Measurements from ENCODE around the gene ZBP1. TPM values are rescaled to one million over a fixed set of nuclear protein-coding genes. Genes with fewer than 3 reads are reported as not detected.
A peak's percentile ranks its signal among the peaks of the same experiment; 100 is the strongest.

ZBP1 gene
- total RNA-seq, 1 experiment from 2014 or later = not detected

- Histone ChIP-seq H3K79me2 (ENCODE audit: low read depth) (no peaks in the 10 kb centered on the region), H4K20me1 (ENCODE audit: insufficient read depth) (no peaks in the 10 kb centered on the region), H3F3A (ENCODE audit: insufficient read depth, low read depth) (peaks cover 16% of the 10 kb centered on the region), H3K27ac (no peak overlapping the region), H3K36me3 (ENCODE audit: low read depth) (no peaks in the 10 kb centered on the region), H3K4me3 (no peak overlapping the region), H3K9me2 (ENCODE audit: insufficient read depth) (no peaks in the 10 kb centered on the region), H3K4me2 (no peak overlapping the region), H3K9me3 (ENCODE audit: insufficient read depth, low read depth) (no peaks in the 10 kb centered on the region), H3K27me3 (ENCODE audit: insufficient read depth, low read depth) (no peaks in the 10 kb centered on the region), H3K4me1 (replicated peaks; ENCODE audit: insufficient read depth) (peaks cover 30% of the 10 kb centered on the region), H2AFZ (no peak overlapping the region)
- DNase-seq = no peak
- no TSS peak for BruUV-seq (replicated peaks)
- CTCF ChIA-PET = interaction anchor here (0.7 kb wide), 1 partner anchor 25 kb away, joined by 4 read pairs; no protein-coding TSS in a partner anchor
- TF ChIP-seq CTCF (conservative IDR thresholded peaks at IDR 0.05) = no peak
- POLR2A ChIA-PET (ENCODE audit: unreplicated experiment) = no interaction called here
- intact Hi-C loops (cut with micrococcal nuclease; ENCODE audit: unreplicated experiment) = loop anchor here (2.0 to 10.0 kb wide), 2 partner anchors 22 to 396 kb away; no protein-coding TSS in a partner anchor
These were observed 985 bp downstream of the ZBP1 start for GRCh38 chr20:57619051-57619831.

- Histone ChIP-seq H3K4me1 (replicated peaks; ENCODE audit: insufficient read depth) (peaks cover 30% of the 10 kb centered on the region), H3K27me3 (ENCODE audit: insufficient read depth, low read depth) (no peaks in the 10 kb centered on the region), H3K4me2 (peak overlapping the region; percentile 57), H3K79me2 (ENCODE audit: low read depth) (no peaks in the 10 kb centered on the region), H2AFZ (no peak overlapping the region), H3K9me2 (ENCODE audit: insufficient read depth) (no peaks in the 10 kb centered on the region), H3K9me3 (ENCODE audit: insufficient read depth, low read depth) (no peaks in the 10 kb centered on the region), H3K27ac (no peak overlapping the region), H3F3A (ENCODE audit: insufficient read depth, low read depth) (peaks cover 16% of the 10 kb centered on the region), H3K4me3 (no peak overlapping the region), H3K36me3 (ENCODE audit: low read depth) (no peaks in the 10 kb centered on the region), H4K20me1 (ENCODE audit: insufficient read depth) (no peaks in the 10 kb centered on the region)
- POLR2A ChIA-PET (ENCODE audit: unreplicated experiment) = no interaction called here
- no peak for TF ChIP-seq CTCF (conservative IDR thresholded peaks at IDR 0.05)
- no peak for TF ChIP-seq EZH2 (IDR thresholded peaks at IDR 0.05; ENCODE audit: low read depth)
- CTCF ChIA-PET = no interaction called here
- BruUV-seq (replicated peaks) = no TSS peak
- no peak for DNase-seq
- intact Hi-C loops (cut with micrococcal nuclease; ENCODE audit: unreplicated experiment) = loop anchor here (2.0 to 10.0 kb wide), 2 partner anchors 22 to 396 kb away; no protein-coding TSS in a partner anchor
These were observed 1.5 kb downstream of the ZBP1 start for GRCh38 chr20:57618764-57619050.

DNA sequence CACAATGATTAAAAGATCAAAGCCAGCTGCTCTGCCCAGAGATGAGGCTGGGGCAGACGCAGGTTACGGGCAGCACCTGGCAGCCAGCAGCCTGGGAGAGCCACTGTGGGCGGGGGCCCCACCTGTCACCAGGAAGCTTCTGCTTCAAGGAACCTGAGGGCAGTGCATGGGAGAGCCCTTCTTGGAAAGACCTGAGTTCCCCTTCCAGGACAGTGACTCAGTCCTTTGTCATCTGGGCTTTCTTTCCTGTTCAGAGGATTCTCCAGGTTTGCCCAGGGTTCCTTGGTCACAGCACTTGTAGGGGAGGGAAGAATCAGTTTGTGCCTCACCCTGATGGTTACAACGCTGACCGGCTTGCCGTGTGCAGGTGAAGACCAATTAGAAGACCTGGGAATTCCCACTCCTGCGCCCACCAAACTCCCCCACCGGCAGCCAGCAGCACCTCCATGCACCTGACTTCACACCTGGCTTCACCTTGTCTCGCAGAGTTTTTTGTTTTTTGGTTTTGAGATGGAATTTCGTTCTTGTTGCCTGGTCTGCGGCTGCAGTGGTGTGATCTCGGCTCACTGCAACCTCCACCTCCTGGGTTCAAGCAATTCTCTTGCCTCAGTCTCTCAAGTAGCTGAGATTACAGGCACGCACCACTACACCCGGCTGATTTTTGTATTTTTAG, 2.0 kb downstream of the ZBP1 start:
- no peaks in the 10 kb centered on the region for H4K20me1 ChIP-seq (ENCODE audit: insufficient read depth)
- no peak overlapping the region for H3K27ac ChIP-seq
- no TSS peak for BruUV-seq (replicated peaks)
- peak overlapping the region; percentile 57 for H3K4me2 ChIP-seq
- CTCF ChIA-PET = interaction anchor here (0.5 to 1.0 kb wide), 4 partner anchors 22 to 1291 kb away, joined by 3 to 7 read pairs (median 5); no protein-coding TSS in a partner anchor
- H3K9me3 ChIP-seq (ENCODE audit: insufficient read depth, low read depth) = no peaks in the 10 kb centered on the region
- H3K4me3 ChIP-seq = no peak overlapping the region
- peaks cover 16% of the 10 kb centered on the region for H3F3A ChIP-seq (ENCODE audit: insufficient read depth, low read depth)
- no peak overlapping the region for H2AFZ ChIP-seq
- H3K9me2 ChIP-seq (ENCODE audit: insufficient read depth) = no peaks in the 10 kb centered on the region
- intact Hi-C loops (cut with micrococcal nuclease; ENCODE audit: unreplicated experiment) = loop anchor here (2.0 to 10.0 kb wide), 2 partner anchors 21 to 397 kb away; no protein-coding TSS in a partner anchor
- peaks cover 30% of the 10 kb centered on the region for H3K4me1 ChIP-seq (replicated peaks; ENCODE audit: insufficient read depth)
- POLR2A ChIA-PET (ENCODE audit: unreplicated experiment) = interaction anchor here (0.7 kb wide), 2 partner anchors 92 to 778 kb away, joined by 5 to 6 read pairs; no protein-coding TSS in a partner anchor
- H3K36me3 ChIP-seq (ENCODE audit: low read depth) = no peaks in the 10 kb centered on the region
- TF ChIP-seq CTCF (conservative IDR thresholded peaks at IDR 0.05) (no peak), EZH2 (IDR thresholded peaks at IDR 0.05; ENCODE audit: low read depth) (no peak)
- DNase-seq = peak; percentile 92 to 99
- no peaks in the 10 kb centered on the region for H3K79me2 ChIP-seq (ENCODE audit: low read depth)
- H3K27me3 ChIP-seq (ENCODE audit: insufficient read depth, low read depth) = no peaks in the 10 kb centered on the region

Measured in PC-9 (cell line).